Measurements from ENCODE around the gene RTN1.

The RTN1 gene

DNA sequence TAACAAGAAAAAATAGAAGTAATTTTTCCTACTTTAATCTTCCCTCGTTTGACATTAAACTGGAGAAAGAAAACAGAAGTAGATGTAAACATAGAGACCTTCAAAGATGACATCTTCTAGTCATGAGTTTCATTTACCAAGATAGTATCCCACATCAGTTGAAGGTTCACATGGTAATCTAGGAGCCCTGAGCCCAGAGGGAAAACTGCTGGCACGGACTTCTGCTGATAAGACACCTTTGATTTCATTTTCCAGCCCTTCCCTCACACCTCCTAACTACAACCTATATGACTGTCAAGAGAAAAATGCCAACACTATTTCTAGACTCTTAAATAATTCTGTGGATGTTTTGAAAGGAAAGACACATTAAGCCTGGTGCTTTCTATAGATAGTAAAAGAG lies 247.9 kb downstream of the RTN1 start:
- DNase-seq = no peak

DNA sequence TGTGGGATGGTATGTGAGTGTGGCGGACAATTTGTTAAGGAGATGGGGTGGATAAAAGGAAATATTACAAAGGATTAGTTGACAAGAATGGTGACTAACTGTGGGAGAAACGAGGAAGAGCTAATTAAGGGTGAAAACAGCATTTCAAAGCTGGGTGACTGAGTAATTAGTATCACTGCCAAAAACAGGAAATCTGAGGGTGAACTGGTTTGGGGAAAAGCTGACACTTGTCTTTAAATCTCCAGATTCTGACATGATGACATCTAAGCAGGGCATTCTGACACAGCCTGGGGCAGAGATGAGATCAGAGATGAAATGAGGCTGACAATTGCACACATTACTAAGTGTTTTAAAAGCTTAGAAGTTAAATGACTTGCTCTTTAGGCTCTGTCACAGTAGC lies 251.5 kb downstream of the RTN1 start:
- no peak for DNase-seq

DNA sequence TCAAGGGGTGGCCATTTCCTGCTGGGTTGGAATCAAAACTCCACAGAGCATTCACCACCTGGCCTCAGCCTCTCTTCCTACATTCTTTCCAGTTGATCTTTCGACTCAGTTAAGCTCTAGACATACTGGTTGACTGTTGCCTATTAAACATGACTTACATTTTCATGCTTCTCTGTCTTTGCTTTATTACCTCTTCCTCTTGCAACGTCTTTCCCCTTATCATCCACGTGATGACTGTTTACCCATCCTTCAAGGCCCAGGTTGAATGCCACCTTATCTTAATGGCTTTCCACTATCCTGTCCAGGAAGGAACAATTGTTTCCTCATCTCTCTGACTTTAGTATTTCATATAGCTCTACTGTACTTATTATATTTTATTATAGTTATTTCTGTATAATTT lies 269.5 kb downstream of the RTN1 start:
- DNase-seq = no peak

DNA sequence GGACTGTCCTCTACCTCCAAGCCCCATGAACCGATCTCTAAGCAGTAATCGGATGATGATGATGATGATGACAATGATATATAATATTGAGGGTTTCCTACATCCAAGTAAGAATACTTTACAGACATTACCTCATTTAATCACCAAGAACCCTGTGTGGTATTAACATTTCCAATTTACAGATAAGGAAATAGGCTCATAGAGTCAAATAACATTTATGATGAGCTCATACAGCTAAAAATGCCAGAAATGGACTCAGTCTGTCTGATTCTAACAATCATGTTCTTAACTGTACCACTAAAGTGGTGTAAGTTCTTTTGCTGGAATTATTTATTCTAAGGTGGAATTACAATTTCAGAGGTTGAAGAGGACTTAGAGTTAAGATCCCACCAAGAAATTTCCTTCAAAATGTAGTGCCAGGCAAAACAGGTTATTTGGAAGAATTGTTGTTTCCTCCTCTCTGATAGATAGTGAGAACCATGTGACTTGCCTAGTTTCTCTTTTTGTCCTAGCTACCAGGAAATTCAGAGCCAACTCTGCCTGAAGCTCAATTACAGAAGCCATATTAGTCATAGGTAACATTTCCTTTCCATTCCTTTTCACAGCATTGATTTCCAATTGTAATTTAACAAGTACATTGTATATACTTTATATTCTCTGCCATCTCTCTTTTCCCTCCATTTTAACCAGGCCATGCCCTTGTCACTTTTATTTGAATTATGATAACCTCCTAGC lies 270.2 kb downstream of the RTN1 start:
- DNase-seq = no peak

DNA sequence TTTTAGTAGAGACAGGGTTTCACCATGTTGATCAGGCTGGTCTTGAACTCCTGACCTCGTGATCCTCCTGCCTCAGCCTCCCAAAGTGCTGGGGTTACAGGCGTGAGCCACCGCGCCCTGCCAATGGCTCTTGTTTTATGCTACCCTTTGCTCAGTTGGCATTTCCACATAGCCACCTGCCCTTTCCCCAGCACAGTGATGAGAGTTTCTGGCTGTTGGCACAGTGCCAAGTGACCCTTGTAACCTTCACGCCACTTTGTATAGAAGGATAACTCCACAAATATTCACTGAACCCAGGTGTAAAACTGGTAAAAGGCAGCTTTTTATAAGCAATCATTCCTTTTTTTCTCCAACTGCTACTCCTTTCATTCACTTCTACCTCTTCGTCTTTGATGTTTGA lies 275.5 kb downstream of the RTN1 start:
- no peak for DNase-seq

DNA sequence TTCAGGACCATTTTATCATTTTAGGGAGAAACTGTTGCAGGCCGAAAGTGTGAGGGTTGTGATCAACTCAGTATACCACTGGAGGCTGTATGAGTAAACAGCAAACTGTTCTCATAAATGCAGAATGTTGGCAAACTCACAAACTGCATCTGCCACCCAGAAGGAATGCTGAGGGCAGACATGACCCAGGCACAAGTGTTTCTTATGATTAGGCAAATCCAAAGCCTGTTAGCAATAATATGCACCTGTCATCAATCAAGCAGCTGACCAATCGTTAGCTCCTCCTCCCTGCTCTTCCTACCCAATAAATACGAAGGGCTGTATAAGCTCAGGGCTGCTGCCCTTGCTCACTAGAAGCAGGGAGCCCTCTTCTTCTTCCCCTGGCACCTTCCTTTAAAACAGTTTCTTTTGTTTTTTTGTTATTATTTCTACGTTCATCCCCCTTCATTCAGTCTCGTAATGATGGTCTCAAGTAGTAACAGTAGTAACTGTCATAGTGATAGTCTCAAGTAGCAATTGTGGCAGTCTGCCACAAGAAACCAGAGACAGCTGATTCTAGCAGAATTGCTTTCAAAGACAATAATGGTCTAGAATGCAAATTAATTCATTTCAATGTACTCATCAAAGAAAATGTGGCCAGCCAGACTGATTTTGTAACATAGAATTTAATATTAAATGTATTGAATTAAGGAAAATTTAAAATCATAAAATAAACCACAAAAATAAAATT lies 278.8 kb downstream of the RTN1 start:
- DNase-seq = no peak

DNA sequence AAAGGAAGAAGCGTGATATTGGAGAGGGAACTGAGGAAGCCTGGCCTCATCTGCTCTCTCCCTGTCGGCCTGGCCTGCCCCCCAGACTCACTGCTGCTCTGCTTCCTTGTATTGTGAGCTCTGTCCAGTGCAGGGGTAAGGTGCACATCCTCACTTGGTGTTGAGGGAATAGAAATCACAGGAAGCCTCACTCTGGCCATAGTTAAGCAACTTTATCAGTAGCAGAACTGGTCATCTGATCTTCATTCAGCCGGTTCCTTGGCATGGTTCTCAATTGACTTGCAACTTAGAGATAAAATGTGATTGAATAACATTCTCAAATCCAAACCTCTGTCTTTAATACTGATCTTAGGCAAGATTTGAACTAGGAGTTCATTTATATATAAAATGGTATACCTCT lies 282.5 kb downstream of the RTN1 start:
- DNase-seq = no peak

DNA sequence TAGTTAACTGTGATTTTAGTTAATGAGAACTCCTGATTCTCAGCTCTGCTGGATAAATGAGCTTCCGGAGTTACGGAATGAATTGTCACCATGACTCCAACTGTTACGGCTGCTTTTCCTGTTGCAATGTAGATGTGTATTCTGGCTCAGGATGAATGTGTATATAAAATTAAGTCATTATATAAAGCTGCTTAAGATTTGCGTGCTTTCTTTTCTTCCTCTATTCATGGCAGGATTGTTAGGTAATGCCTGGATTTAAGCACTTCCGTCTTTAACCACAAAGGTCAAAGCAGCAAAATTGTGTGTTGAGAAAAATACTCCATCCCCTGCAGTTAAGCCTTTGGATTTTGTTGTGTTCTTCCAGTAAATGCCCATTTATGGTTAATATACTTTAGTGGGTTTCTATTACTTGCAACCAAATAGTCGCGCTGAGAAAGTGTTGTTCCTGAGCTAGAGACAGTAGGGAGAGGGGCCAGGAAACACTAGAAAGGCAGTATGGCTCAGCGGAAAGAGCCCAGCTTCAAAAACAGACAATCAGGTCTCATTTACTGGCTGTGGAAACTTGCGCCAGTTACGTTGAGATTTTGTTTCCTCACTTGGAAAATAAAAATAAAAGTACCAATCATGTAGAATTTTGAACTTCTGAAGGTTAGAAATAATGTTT lies 284.6 kb downstream of the RTN1 start:
- DNase-seq = no peak

DNA sequence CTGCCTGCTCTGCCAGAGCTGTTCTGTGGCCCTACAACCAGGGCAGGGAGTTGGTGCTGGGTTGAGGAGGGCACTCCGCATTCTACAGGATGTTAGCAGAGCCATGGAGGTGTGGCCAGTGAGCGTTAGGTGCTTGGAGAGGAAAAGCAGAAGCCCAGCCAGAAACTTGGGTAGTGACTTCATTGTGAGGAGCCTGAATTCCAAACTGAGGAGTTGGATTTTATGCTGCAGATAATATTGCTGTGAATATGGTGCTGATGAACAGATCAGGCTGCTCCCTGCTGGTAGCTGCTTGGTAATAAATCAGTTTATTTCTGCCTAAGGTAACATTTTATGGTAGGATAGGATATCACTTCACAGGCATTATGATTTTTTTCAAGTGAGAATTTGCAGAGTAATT lies 286.8 kb downstream of the RTN1 start:
- DNase-seq = peak; percentile 28

DNA sequence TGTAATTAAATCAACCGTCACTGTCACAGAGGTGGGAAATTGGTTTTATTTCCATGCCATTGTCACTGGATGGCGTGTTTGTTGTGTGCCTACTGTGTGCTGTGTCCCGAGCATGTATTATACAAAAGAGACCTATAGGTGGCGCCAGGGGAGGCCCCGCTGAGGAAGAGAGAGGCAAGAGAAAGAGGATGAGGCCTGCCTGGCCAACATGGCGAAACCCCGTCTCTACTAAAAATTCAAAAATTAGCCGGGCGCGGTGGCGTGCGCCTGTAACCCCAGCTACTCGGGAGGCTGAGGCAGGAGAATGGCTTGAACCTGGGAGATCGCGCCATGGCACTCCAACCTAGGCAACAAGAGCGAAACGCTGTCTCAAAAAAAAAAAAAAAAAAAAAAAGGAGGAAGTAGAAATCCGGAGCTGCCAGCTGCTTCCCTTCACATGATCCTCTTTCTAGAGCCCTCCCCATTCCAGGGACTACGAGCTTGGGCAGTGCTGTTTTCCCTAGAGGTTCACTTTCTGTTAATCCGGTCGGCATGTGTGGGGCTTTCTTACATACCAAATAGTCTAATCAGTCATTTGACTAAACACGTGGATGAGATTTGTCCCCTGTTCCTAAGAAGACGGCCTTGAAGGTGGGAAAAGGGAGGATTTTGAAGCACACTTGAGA lies 287.6 kb downstream of the RTN1 start:
- DNase-seq = no peak

DNA sequence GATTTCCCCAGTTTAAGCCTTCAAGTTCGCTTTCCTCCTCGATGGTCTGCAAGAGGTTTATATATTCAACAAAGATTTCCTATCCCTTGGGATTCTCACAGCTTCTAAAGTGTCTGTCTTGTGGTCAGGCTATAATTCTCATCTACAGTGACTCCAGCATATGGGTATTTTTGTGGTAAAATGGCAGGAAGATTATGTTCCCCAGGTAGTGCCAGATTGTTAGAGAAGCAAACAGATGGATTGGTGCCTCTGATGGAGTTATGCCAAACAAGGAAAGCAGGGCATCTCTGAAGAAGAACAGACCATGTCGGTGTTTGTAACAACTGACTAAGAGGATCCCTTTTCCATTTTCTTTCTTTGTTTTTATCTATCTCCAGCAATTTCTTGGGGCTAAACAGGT lies 288.4 kb downstream of the RTN1 start:
- no peak for DNase-seq

DNA sequence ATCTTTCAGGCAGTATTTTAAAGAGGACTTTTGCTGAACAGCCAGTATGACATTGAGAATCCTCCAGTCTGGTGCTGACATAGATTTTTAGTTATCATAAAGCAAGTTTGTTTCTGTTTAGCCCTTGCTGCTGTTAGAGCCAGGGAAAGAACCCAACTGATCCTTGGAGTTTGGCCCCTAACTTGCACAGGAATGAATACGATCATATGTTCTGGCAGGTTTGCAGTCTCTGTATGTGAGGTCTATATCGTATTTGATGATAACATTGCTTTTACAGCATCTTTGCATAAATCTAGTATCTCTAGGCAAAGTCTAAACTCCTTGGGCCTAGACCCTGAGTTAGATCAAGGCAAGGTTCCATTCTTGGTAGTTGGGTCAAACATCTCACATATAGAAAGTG lies 289.7 kb downstream of the RTN1 start:
- DNase-seq = no peak

DNA sequence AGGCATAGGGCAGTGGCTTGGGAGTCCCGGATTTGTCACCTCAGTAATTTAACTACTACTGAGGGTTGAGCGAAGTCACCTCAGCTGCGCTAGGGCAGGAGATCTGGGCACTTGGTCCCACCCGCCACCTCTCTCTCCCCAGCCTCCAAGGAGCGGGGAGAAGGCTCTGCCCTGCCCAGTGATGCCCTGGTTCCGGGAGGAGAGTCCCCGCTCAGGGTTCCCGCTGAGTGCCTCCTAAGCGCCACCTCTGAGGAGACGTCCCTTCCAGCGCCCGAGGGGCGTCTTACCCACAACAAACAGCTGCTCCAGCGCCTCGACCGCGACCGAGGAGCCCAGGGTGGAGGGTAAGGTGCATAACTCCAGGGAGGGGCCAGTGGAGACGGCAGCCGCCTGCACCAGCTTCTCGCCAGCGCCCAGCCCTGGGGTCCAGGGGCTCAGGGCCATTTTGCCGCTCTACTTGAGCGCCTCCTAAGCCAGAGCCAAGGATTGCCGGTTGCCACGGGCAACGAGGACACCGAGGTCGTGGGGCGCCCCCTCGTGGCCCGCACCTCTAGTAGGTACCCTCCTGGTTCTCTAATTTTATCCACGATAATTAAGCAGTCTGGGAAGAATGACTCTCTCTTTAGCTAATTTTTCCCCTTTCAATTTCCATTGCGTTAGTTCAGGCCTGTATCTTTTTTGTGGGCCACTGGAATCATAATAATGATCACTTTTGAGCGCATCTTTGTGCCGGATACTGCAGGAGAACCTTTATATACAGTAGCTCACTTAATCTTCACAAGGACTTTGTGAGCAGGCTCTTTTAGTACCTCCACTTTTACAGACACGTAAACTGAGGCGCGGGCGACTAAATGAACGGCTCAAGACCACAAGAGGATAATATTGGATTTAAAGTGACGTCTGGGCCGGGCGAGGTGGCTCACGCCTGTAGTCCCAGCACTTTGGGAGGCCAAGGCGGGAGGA lies 294.0 kb downstream of the RTN1 start, which contains the start of gene CCDC175:
Gene CCDC175, minus strand, starts transcription at position 481 of the 963 bp plus-strand sequence. Its CDS starts 37 bp downstream, at position 444.
- peak; percentile 77 for DNase-seq

DNA sequence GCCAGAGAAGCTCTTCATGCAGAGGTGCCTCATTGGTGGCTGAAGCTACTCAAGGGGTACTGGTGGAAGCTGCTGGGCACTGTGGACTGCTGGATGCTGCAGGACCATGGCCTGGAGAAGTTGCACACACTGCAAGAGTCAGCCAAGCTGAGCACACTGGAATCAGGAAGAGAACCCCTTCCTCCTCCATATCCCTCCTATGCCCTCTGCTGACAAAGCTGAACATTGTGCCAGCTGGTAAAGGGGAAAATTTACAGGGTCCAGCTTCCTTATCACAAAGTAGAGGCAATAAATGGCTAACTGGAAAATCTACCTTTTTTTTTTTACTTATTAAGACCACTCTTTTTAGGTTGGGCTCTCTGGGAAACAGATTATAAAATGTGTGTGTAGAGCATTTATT lies 300.5 kb downstream of the RTN1 start:
- no peak for DNase-seq

DNA sequence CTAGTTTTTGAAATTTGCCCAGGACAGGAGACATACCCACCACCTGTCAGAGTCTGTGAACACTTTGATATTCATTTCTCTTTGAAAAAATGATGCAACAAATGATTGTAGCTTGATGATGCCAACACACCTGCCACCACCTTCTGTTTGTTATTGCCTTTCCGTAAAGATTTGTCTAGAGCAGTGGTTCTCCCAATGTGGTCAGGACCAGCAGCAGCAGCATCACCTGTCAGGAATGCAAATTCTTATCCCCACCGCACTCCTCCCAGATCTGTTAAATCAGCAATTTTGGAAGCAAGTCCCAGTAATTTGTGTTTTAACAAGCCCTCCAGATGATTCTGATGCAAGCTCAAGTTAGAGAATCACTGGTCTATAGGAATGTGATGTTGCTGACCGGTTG lies 303.9 kb downstream of the RTN1 start:
- DNase-seq = no peak

DNA sequence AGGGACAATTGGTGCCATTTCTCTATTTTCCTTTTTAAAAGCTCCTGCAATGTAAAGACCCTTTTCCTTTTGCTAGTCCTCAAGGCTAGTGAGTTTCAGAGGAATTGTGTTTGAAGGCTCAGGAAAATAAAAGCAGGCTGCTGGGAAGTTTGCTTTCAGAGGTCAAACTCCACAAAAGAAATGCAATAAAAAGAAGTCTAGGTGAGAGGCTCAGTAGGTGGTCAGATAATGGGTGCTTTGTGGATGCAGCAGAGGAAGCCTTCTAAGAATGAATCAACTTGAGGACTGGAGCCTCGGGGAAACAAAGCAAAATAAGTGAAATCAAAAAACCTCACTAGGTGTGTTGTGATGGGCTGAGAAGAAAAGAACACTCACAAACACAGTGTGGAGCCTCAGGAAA lies 304.3 kb downstream of the RTN1 start:
- no peak for DNase-seq

DNA sequence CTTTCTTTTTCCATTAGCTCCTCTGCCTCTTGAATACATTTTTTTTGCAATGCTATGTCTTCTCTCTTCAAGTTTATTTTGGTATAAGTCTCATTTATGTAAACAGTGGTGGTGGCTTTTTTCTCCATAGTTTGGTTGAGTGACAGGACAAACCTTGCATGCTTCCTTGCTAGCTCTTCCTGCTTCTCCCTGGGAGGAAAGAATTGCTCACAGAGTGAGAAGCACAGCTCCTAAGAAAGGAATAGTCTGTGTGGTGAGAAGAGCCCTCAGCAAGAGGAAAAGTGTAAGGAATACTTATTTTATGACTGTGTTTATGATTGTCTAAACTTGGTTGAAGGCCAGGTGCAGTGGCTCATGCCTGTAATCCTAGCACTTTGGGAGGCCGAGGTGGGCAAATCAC lies 305.5 kb downstream of the RTN1 start:
- DNase-seq = no peak

DNA sequence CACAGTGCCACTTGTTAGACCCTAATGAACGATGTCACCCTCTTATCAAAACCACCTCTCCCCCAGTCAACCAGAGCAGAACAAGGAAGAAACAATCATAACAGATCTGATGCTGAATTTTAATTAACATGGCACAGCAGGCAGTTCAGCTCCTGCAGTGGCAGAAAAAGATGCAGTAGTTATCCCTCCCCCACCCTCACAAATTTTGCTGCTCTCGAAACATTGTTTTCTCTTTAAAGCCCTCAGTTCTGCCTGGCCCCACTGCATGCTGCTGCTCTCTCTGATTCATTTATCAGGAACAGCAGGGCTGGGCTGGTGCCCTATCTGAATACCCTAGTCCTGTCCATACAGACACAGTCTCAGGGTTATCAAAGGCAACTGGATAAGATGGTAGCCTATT lies 306.2 kb downstream of the RTN1 start:
- DNase-seq = no peak

DNA sequence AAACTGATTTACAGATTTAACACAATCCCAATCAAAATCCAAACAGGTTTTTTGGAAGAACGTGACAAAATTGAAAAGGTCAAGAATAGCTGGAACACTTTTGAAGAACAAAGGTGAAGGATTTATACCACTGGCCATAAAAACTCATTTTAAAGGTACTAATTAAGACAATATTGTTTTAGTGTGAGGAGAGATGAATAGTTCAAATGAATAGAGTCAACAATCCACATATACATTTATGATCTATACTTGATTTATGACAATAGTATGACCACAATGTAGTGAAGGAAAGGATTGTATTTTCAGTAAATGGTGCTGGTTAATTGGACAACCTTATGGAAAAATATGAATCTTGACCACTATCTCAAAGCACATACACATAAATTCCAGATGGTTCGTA lies 323.3 kb downstream of the RTN1 start:
- DNase-seq = no peak
